Urothelium cell line (cell line): ENCODE measurements around the gene ARHGEF16.

Source experiments
- DNase-seq: peaks from one replicate; pipeline ENCODE4 v3.0.0; 2011; ENCODE audit warnings: low spot score, mixed read lengths
- FAIRE-seq: peaks from 2 replicates; lab custom pipeline; 2011; peaks lifted over from hg19 to GRCh38; lab: Jason Lieb, UNC

ARHGEF16 gene

DNA sequence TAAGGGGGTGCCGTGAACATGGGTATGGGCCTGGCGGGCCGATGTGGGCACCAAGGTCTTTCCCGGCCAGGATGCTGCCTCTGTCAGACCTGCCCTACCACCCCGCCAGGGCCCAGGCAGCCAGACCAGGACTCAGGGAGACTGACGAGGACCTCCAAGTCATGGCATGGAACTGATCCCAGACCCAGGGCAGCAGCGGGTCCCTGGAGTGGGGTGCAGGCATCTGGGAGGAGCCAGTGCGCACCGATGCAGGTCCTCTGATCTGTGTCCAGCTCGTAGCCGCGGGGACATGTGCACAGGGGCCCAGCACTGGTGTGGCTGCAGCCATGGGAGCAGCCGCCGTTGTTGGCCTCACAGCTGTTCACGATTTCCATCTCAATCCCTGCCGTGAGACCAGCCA is 56.8 kb downstream of the ARHGEF16 start:
- DNase-seq, result no peak

GRCh38 chr1:3511856-3512255 is 57.4 kb downstream of the ARHGEF16 start:
- FAIRE-seq (no peak), DNase-seq (no peak)

More for the DNA sequence above, 56.8 kb downstream of the ARHGEF16 start:
- no peak for FAIRE-seq

DNA sequence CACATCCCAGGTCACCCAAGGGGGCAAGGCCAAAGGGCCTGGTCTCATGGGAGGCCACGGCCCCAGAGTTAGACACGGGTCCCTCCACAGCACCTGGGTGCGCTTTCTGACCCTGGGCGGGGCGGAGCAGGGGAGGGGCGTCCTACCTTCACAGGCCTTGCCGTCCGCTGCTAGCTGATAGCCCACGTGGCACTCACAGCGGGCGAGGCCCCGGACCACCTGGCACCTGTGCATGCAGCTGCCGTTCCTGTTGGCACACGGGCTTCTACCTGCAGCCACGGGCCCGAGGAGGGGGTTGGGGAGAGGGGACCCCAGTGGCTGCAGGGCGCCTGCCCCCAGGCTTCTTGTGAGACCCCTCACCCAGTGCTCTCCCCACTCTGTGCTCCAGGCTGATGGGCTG is 59.9 kb downstream of the ARHGEF16 start:
- FAIRE-seq (no peak), DNase-seq (no peak)

DNA sequence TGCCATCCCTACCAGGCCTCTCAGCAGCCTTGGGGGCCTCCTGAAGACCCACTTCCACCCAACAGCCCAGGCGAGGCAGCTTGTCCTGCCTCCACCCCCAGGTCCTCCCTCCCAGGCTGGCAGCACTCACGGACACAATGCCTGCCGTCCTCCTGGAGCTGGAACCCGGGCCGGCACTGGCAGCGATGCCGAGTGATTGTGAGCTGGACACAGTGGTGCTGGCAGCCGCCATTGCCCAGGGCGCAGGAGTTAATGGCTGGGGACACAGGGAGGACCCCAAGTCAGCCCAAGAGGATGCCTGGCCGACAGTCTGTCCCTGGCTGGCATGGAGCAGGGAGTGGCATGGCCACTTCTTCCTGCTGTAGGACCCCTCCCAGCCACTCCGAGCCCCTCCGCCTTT is 60.8 kb downstream of the ARHGEF16 start:
- DNase-seq (no peak), FAIRE-seq (no peak)

- DNase-seq (peak; percentile 77), FAIRE-seq (no peak)
Observed at GRCh38 chr1:3515774-3516480, 61.5 kb downstream of the ARHGEF16 start.

- DNase-seq (no peak), FAIRE-seq (no peak)
Observed at GRCh38 chr1:3516481-3516869, 62.0 kb downstream of the ARHGEF16 start.

GRCh38 chr1:3516911-3517675 is 62.6 kb downstream of the ARHGEF16 start:
- no peak for FAIRE-seq

DNA sequence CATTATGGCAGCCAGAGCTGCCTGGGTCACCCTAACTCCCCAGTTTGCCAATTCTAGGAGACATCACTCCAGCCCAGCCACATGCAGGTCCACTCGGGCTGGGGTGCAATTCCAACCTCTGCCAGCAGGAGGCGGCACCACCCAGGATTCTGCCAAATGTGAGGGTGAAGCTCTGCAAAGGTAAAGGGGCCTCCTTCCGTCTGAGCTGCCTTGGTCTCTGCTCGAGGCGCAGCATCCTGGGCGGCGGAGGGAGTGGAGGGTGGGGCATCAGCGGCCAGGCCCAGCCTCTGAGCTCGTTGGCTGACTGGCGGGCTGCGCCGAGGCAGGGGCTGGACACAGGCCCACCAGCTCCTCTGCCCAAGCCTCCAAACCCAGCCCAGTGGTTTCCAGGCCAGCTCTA is 63.8 kb downstream of the ARHGEF16 start:
- FAIRE-seq, result no peak

More at GRCh38 chr1:3516911-3517675, 62.6 kb downstream of the ARHGEF16 start:
- no peak for DNase-seq

GRCh38 chr1:3518756-3519155 is 64.3 kb downstream of the ARHGEF16 start:
- FAIRE-seq (no peak), DNase-seq (no peak)

More for the DNA sequence above, 63.8 kb downstream of the ARHGEF16 start:
- no peak for DNase-seq

GRCh38 chr1:3519301-3519885 is 64.9 kb downstream of the ARHGEF16 start:
- no peak for FAIRE-seq
- no peak for DNase-seq

DNA sequence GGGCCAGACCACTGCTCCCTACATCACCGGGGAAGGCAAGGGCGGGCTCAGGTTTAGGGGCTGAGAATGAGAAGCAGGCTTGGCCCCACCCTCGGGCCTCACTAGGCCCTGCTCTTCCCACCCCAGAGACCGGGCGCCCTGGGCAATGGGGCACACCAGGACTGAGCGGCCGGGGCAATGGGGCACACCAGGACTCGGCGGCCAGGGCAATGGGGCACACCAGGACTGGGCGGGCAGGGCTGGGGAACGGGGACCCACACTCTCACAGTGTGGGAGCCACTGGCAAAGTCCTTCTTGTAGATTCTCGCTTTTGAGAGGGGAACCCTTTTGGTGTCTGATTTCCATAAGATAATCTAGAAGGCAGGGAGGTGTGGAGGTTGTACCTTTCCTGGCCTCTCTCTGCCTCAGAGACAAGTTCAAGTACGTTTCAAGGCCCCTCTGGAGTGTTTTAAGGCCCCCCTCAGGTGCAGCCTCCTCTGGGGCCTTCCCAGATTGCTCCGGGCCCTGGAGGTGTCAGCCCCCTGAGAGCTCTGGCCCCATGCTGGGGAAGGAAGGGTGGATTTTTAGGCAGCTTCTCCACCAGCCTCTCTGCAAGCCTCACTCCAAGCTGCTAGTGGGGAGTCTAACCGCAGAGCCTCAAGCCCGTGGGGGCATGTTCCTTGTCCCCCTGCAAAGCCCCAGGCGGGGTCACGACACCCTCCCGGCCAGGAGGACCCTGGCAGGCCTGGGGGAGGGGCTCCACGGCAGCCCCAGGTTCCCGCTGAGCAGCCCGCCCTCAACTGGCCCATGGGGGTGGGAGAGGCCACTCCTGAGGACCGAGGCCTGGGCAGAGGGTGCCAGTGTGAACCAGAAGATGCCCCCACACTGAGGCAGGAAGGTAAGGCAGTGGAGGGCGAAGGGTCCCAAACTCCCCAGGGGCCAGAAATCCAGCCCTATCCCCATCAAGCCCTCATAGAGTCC is 66.2 kb downstream of the ARHGEF16 start:
- DNase-seq (no peak), FAIRE-seq (no peak)

DNA sequence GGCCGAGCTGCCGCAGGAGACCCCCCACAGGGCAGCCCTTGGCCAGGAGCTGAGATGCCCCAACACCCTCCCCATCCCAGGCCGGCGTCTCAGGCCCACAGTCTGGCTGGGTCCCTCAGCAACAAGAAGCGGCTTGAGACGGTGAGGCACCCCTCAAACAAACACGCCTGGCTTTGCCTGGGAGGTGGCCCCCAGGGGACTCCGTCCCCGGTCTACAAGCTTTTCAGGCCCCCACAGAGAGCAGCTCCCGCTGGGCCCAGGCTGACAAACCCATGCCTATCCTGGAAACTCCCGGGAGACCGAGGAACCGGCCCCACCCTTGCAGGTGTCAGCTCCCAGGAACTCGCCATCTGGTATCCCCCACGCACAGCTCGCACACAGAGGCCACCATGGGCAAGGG is 67.0 kb downstream of the ARHGEF16 start:
- no peak for FAIRE-seq
- no peak for DNase-seq

DNA sequence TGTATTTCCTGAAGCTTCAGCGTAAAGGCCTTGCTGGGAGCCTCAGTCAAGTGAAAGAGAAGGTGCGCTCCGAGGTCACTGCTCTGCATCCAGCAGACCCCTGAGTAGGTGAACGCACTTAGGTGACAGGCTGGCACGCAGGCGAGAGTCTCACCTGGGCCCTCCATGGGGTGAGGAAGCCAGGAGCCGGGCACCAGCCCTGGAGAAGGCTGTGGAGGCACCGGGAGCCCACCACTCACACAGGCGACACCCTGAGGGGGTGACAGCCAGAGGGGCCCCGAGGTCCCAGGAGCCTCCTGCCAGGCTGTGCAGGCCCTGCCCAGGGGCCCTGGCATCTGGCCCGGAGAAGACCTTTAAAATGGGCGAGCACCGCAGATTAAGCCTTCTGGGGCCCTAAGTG is 67.6 kb downstream of the ARHGEF16 start:
- no peak for FAIRE-seq

DNA sequence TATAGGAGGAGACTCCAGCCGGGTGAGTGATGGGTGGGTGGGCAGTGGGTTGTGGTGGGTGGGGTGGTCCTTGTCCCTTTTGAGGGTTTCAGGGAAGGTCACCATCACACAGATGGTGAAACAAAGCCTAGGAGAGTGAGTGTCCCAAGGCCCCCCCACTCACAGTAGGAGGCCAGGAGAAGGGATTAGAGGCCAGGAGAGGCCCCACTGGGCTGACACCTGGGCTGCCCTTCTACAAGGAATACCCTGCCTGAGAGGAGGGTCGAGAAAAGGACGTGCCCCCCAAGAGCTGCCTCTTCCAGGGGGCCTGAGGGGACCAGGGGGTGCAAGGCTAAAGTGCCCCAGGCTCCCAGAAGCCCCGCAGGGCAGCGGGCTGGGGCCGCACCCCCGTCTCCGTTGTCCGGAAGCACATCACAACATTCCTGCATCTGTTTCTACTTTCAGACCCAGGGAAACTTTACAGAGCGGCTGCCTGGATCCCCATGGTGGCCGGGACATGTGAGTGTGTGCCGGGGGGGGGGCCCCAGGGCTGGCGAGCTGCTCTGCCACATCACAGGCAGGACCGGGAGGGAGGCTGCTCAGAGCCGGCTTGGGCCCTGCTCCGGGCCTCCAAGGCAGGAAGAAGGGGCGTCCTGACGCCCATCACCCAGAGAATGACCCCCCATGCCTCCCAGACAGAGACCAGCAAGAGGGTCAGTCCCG is 68.2 kb downstream of the ARHGEF16 start:
- FAIRE-seq, result no peak
- DNase-seq, result no peak

More for the DNA sequence above, 67.6 kb downstream of the ARHGEF16 start:
- no peak for DNase-seq

GRCh38 chr1:3523980-3524379 is 69.5 kb downstream of the ARHGEF16 start:
- DNase-seq (no peak), FAIRE-seq (no peak)

DNA sequence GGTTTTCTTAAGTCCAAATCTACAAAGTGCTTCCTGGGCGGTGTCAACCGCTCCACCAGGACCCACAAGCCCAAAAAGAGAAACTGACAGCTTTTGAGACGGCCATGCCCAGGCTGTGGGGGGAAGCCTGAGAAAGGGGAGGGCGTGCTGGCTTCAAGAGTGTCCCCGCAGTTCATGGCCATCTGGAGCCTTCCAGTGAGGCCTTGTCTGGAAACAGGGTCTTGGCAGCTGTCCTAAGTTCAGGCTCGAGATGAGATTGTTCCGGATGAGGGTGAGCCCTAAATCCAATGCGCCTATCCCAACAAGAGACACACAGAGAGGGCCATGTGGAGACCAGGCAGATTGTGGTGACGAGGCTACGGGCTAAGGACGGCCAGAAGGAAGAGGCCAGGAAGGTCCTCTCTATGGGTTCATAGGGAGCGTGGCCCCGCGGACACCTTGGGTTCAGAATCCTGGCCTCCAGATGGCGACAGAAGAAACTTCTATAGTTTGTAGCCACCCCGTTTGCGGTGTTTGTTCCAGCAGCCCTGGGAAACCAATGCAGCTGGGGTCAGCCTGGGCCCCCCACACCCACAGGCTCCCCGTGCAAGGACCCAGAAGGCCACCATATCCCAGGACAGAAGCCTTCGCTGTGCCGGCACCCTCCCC is 70.2 kb downstream of the ARHGEF16 start:
- no peak for FAIRE-seq
- DNase-seq, result no peak

DNA sequence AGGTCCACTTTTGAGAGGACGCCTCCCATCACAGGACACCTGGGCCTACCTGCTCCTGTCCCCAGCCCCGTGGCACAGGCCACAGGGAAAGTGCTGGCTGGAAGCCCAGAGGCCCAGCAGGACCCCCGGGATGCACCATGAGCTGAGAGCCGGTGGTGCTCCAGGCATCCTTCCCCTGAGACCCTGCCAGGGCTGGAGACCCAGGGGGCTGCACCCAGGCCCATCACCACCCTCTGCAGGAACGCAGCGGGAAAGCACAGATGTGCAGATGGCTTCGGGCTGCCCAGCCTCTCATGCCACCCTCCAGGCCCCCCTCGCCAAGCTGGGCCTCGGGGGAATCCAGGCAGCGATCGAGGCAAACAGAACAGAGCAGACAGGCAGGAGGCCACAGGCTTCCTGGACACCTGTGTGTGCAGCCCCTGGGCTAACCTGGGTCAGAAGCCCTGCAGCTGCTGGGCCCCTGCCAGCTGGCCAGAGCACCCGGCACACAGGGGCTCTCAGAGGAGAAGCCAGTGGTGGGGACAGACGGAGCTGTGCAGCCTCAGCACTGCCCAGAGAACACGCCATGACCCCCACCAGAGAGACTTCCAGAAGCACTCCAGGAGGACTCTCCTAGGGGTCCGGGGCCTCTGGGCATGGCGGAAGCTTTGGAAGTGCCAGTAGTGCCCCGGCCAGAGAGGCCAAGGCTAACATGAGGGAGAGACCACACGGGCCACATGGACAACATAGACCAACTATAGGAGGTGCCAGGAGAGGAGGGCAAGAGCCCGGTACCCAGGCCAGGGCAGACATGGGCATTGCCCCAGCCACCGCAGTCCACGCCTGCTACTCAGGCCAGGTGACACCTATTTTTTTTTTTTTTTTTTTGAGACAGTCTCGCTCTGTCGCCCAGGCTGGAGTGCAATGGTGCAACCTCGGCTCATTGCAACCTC is 71.4 kb downstream of the ARHGEF16 start:
- no peak for FAIRE-seq
- no peak for DNase-seq

GRCh38 chr1:3527774-3528173 is 73.3 kb downstream of the ARHGEF16 start:
- FAIRE-seq (no peak), DNase-seq (no peak)
